SW 1271 (cell line): ENCODE data around the gene LRRIQ1.
"Not testable (repeated sequence)": the region's sequence is repeated elsewhere in the genome, so short reads cannot be mapped to it uniquely, and the experiment has no call there.

ENCODE experiments used
- DNase-seq, 2 experiments: peaks; one replicate each; lab custom pipeline; 2025; lab: John Stamatoyannopoulos, UW

LRRIQ1 gene

DNA sequence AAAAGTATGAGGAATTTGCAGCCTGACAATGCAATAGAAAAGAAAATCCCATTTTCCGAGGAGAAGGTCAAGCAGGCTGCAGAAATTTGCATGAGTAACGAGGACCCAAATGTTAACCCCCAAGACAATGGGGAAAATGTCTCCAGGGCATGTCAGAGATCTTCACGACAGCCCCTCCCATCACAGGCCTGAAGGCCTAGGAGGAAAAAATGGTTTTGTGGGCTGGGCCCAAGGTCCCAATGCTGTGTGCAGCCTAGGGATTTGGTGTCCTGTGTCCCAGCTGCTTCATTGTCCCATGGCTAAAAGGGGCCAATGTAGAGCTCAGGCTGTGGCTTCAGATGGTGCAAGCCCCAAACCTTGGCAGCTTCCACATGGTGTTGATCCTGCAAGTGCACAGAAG is 167.7 kb downstream of the LRRIQ1 start:
- not testable (repeated sequence) for DNase-seq

DNA sequence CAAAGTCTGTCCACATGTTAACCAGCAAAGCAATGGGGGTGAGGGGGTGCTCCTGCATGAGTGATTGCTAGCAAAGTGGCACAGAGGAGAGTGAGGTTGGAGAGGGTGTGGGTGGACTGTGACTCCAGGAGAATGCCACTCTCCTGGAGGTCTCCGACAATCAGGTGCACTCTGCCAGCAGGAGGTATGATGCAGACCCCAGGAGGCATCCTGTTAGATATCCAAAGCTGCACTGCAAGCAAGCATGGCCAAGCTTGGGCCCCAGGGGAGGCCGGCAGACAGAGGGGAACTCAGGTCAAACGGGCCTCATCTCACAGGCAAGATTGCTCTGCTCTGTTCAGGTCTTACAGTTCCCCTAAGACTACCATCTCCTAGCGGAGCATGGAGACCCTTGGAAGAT is 170.4 kb downstream of the LRRIQ1 start:
- no peak for DNase-seq

DNA sequence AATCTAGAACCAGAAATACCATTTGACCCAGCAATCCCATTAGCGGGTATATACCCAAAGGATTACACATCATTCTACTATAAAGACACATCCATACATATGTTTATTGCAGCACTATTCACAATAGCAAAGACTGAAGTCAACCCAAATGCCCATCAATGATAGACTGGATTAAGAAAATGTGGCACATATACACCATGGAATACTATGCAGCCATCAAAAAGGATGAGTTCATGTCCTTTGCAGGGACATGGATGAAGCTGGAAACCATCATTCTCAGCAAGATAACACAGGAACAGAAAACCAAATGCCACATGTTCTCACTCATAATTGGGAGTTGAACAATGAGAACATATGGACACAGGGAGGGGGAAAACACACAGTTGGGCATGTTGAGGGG is 188.2 kb downstream of the LRRIQ1 start:
- DNase-seq: not testable (repeated sequence)

DNA sequence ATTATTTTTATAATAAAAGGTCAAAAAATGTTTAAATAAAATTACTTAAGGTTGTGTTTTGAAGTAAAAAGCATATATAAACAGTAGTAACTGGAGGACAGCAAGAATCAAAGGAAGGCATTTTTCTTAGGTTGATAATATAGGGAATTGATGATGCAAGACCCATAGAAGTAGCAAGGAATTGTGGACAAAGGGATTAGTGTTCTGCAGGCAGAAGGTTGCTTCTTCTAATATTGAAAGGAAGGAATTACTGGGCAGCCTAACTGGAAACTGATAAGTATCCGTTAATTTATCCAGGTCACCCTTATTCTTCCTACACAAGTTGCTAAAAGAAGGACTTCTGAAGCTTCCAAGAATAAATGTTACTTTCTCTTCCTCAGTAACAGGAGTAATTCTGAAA is 189.3 kb downstream of the LRRIQ1 start:
- DNase-seq: no peak

DNA sequence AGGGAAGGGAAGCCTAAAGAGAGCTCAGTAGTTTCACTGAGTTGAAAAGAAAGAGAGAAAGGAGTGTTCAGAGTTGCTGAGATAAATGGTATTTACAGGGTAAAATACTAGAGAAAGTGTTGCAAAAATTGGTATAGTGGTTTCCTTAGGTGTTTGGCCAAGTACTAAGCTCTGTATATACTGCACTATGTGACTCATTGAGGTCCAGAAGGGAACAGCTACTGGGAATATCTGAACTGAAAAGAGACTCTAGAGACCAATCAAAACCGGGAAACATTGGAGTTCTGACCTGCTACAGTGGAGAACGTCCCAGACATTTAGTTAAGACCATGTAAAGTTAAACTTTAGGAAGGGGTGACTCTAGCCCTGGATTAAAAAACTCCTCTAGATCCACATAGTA is 201.2 kb downstream of the LRRIQ1 start:
- DNase-seq: no peak

DNA sequence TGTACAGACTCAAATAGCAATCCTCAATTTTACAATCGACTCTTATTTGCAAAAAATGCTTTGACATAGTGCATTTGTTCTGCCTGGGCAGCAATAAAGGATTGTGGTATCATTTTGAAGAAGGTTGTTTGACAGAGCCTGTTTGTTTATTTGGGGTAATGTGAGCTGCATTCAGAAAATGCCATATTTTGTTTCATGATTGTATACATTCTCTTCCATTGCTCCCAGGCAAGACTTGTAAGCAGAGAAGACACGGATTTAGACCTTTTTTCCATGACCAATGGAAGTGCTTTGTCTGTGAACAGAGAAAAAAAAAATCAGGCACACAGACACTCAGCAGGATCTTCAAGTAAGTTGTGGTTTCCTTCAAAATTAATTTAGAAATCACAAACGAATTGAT is 208.4 kb downstream of the LRRIQ1 start:
- DNase-seq: no peak

DNA sequence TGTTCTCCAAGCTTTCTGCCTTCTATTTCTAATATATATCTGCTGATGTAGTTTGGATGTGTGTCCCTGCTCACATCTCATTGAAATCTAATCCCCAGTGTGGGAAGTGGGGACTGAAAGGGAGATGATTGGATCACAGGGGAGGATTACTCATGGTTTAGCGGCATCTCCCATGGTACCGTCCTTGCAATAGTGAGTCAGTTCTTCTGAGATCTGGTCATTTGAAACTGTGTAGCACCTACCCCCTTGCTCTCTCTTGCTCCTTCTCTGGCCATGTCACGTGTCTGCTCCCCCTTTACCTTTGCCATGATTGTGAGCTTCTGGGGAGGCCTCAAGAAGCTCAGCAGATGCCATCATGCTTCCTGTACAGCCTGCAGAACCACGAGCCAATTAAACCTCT is 217.7 kb downstream of the LRRIQ1 start:
- DNase-seq: no peak

DNA sequence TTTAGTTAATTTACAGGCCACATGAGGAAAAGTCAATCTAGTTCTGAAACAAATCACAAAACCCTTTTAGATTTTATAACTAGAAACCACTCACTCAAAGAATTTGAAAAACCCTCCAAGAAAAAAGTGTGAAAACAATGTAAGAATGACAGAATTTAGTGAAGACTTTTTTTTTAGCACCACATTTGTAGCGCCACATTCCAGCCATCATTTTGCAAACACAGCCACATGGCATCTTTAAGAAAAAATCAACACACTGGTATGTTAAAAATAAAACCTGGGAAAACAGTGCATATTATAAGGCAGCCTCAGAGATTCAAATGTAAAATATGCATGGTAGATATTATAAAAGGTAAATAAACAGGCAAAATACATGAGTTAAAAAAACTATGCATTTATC is 221.5 kb downstream of the LRRIQ1 start:
- DNase-seq: no peak

DNA sequence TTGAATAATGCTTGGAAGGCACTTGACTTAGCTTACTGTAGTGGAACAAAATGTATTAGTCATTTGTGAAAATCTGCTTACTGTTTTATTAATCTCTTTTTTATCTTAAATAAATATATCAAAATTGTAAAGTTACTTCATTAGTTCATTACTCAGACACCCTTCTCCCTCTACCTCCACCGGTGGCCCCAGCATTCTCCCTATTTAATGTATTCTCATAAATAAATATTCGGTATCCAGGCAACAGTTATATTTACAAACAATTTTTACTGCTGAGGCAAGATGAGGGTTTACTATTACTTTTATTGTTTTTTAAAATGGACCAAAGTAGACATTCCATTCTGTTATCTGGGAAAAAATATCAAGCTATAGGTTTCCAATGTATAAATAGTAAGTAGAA is 224.3 kb downstream of the LRRIQ1 start:
- DNase-seq: peak in 1 of 2 experiments; percentile 3

DNA sequence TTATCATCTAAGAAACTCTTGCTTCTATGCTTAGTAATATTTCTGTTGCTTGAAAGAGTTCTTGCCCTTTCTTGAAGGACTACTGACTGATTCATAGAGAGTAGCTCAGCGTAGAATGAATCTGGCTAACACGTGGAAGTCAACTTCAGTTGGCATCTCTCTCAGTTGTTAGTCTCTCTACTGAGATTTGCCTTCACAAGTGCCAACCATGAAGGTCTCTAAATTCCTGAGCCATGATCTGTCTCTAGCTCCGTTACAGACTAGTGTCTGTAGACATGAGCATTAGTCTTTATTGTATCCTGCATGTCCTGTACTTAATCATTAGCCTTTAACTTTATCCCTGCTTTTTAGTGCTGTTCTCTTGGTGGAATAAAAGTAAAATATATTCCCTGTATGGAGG is 224.7 kb downstream of the LRRIQ1 start:
- no peak for DNase-seq

DNA sequence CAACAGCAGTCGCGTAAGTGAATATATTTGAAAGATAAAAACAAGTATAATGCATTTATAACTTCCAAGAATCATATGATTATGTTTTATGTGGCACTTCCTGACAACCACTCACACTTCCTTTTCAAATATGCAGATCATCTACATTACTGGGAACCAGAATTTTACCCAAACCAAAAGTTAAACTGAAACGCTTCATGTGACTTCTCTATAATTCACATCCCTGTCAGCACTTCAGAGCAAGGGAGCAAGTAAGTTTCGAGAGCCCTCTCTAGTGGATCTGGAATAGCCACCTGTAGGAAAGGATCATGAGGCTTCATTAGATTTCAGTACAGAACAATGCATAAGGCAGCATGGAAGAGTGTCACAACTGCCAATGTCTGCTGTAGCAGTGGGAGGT is 230.2 kb downstream of the LRRIQ1 start:
- DNase-seq: no peak

DNA sequence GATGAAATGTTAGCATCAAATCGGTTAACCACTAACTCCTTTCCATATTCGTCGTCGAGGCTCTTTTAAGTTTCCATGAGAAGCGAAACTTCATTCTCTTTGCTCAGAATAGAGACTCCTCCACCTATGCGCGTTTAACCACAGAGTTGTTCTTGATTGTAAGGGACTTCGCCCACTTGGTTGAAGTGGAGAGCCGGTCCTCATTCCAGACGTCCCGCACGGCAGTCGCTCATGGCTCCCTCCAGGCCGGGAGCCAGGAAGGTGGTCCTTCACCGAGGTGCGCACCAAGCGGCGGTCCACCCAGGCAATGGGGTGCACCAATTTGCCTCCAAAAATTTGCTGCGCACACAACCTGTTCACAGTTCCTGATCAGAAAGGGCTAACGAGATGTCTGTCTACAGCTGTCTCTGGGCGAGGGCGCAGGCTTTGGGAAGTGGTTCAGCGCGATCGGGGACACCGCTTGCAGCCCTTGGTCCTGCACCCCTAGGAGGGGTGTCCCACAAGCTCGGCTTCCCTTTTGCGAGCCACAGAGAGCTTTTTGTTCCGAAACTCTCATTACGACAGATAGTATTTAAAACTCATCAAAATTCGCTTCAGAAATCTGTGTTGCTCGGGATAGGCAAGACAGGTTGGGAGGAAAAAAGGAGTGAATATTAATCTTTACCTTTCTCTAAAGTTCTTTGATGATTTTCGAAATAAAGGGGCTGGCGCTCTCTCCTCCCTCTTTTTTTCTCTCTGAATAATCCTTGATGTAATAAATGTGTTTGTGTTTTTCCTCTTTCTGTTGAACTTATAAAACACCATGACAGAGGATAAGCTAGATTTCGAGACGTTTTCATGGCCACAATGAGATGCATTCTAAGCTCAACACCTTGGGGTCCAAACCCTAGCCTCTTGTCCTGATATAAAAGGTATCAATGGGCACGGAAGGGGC is 237.5 kb downstream of the LRRIQ1 start:
- no peak for DNase-seq

DNA sequence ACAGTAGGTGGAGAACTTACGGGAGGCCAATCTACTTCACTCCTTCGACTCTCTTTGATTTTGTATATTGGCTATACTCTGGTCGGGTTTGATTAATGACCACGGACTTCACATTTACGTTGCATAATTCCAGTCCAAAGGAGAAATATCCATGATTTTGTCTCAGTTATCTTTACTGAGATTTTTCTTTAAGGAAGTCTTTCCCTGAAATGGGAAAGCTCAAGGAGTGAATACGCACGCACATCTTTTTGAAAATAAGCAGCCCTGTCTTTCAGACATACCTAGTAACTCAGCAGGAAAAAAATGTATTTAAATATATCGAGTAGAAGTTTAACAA is 238.1 kb downstream of the LRRIQ1 start:
- no peak for DNase-seq

DNA sequence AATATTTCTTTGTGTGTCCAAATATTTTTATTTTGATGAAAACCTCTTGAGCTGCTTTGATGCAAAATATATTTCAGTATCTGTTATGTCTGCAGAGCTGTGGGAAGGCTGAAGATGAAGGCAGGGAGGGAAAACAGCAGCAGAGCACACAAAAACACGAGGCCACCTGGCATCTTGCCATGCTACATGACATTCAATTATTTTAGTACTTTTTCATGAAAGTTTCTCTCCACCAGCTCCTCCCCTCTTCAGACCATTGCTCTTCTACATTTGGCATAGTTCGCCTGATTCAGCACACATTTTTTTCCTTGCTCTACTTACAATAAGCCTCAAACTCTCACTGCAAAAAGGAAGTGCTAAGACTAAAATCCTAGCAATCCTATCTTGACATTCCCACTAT is 239.2 kb downstream of the LRRIQ1 start:
- DNase-seq: no peak

DNA sequence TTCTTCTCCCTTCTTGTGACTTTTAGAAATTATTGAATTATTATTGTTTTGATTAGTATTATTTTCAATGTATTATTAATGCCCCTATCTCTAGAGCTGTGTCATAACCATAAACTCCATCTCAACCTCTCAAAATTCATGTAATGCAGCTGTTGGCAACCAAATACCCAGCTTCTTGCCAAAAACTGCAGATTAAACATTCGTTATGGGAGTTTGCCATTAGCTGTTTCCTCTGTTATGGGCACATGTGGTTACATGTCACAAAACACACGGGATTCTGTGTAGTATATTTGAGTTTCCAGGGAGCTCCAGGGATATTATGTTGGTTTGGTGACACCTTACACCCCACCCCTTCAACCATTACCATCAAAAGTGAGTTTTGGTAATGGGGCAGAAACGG is 241.0 kb downstream of the LRRIQ1 start:
- no peak for DNase-seq

DNA sequence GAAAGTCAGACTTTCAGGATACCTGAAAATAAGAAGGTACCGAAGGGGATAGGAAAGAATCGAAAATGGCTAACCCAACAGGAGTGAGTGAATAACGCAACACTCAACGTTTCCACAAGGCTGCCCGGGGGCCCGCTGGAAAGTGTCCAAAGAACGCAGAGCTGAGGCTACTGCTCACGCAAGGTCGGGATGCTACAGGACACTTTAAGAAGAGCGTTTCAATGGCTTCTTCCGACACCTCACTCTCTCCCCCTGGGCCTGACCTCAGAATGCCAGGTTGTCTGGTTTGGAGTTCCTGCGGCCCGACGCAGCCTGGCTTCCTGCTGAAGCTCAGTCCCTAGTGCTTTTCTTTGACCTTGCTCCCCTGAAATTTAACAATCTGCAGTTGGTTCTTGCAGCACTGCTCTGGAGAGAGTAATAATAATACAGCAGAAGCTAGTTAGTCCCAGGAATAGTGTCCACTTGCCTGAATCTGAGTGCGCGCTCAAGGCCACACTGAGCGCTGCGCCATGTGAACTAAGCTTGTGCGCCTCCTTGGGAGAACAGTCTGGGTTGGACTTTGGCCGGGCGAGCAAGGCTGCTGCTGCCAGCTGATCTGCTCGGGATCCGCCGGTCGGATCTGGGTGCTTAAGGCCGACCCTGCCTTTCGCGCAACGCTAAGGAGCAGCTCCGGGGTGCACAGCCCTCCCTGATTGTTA is 241.9 kb downstream of the LRRIQ1 start:
- no peak for DNase-seq

DNA sequence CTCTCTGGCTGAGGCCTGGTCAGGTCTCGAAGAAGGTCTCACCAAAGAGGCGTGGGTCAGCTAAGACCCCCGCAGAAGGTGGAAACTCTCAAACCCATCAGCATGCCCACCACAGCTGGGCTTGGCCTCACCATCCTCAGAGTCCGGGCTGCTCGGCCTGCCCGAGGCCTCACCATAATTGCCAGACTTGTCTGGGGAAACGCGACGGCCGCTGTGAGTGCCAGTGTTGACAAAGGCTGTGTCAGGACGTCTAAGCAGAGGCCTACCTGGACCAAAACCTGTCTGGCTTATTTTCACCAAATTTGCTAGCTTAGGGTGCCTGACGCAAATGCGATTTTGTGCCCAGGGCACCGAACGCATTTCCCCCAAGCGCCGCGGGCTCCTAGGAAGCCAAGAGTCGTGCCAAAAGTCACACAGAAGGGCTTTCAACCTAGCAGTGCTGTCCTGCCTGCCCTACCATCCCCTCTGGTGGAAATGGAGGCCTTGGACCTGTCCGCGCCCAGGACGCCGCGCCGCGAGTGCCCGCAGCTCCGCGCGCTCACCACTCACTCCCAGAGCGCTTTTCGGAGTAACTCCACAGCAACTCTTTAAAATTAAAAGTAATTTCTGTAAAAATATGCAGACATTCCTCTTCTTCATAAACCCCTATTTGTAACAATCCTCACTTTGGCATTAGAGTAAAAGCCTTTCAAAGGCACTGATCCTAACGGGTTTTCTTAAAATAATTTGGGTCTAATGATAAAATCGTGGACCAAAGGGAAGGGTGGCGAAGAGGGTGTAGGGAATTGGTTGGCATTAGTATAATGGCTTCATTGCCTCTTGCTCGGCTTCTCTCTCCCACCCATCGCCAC is 242.7 kb downstream of the LRRIQ1 start:
- DNase-seq: no peak

DNA sequence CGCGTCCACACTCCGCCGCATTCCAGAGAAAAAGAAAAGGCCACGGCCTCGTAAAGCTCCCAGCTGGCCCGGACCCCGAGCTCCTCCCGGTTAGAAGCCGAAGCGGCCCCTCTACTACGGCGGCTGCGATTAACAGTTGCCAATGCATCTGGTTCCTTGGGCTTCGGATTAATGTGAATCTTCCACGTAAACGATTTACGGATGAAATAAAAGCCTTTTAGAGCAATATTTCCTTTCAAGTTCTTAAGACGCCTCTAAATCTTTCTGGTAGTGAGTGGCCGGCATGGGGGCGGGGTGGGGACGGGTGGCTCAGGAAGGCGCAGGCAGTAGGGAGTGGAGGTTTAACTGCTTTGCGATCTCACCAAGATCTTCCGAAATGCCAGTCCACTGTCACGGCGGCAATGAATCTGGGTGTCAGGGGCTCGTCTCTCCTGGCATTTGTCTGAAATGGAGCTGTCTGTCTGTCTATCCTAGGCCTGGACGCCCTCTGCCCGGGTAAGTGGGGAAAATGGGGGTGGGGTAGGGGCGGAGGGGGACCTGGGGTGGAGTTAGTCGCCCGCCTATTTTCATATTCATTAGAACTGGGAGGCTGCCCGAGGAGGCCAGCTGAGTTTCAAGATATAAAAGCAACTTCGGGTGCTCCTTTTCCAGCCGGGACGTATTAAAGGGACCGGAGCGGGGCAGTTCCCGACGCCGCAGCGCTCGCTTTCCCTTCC is 243.5 kb downstream of the LRRIQ1 start:
- no peak for DNase-seq

DNA sequence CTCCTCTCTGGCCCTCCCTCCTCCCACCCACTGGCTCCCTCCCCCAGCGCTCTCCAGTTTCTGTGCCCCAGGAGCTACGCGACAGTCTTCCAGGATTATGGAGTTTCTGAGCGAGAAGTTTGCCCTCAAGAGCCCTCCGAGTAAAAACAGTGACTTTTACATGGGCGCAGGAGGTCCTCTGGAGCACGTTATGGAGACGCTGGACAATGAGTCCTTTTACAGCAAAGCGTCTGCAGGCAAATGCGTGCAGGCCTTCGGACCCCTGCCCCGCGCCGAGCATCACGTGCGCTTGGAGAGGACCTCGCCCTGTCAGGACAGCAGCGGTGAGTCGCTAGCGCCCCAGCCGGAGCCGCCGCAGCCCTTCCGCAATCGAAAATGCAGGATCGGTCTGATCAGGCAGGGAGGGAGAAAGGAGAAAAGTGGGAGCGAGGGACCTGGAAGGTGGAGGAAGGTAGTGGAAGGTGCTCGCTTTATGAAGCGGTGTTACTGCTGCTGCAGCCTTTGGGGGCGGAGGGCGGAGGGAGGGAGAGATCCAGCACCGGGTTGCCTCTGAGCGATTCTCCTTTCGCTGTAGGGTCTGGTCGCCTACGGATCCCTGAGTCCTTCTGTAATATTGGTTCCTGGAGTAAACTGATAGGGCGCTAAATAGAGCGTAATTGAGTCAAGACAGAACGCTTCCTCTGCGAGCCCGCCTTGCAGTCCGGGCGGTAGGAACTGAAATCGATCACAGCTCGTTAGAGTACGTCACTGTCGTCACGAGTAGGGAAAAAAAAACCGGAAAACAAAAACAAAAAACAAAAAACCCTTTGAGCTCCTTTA is 244.2 kb downstream of the LRRIQ1 start, which contains the start of gene ALX1:
TSS of gene ALX1 (plus strand) at position 56 of the 819 bp plus-strand sequence. CDS start at position 98, 42 bp downstream.
- DNase-seq: no peak

DNA sequence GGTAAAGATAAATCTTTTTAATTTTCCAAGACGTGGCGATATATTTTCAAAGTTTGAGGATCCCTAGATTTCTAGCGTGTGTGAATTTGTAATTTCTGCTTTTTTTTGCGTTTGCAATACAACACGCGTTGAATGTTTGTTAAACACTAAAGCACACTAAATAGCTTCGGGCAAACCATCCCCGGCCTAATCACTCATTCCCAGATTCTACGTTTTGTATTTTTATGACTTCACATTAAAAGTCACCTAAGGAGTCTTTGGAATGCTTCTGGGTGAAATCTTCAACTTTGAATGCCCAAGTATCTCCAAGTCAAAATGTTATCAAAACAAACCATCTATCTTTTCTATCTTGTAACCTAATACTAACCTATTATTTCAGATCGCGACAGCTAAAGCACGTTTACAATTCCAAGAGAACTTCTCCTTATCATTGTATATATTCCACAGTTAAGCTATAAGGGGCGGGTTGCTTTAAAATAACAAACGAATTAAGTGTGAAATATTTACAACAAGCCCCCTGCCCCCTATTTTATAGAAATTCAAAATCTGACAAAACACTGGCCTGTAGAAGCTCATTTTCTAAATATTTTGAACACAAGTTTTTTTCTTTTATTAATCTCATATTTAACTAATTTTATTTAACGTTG is 245.0 kb downstream of the LRRIQ1 start:
- no peak for DNase-seq
